Neural cell (in vitro differentiated cells): ENCODE results near the gene TOMM40. TPM values are rescaled to one million over a fixed set of nuclear protein-coding genes. Genes with fewer than 3 reads are reported as not detected.

Source experiments
- H2AFZ ChIP-seq: fragments of 200-600, 300-800 bp; sonication (generic), shearing (Covaris generic); 2 replicates; pipeline ENCODE4 v1.6.0; 2014; ENCODE audit warnings: low read depth, mild to moderate bottlenecking, antibody characterized with exemption, low read length, moderate library complexity
- H3F3A ChIP-seq: fragments of 200-600 bp; shearing (Covaris generic); 2 replicates; pipeline ENCODE4 v1.6.1; 2016; ENCODE audit warnings: mild to moderate bottlenecking, moderate library complexity, mixed read lengths, antibody characterized with exemption, low read length; ENCODE audit not compliant: insufficient read depth, poor library complexity, severe bottlenecking
- H3K27ac ChIP-seq: fragments of 200-600, 300-800 bp; sonication (generic), shearing (Covaris generic); 2 replicates; pipeline ENCODE4 v1.5.1; 2014; ENCODE audit warnings: mild to moderate bottlenecking, low read length, moderate library complexity
- H3K27me3 ChIP-seq: fragments of 300-800, 200-600 bp; sonication (generic), shearing (Covaris generic); 2 replicates; pipeline ENCODE4 v1.6.0; 2014; ENCODE audit warnings: mild to moderate bottlenecking, low read depth, low read length, moderate library complexity; ENCODE audit not compliant: insufficient read depth
- H3K36me3 ChIP-seq: fragments of 300-800, 200-600 bp; sonication (generic), shearing (Covaris generic); 2 replicates; pipeline ENCODE4 v1.5.1; 2014; ENCODE audit warnings: mild to moderate bottlenecking, antibody characterized with exemption, low read length, moderate library complexity; ENCODE audit not compliant: insufficient read depth
- H3K4me2 ChIP-seq: fragments of 300-800, 200-600 bp; sonication (generic), shearing (Covaris generic); 2 replicates; pipeline ENCODE4 v1.6.0; 2014; ENCODE audit warnings: mild to moderate bottlenecking, low read length
- H3K4me3 ChIP-seq: fragments of 300-800, 200-600 bp; sonication (generic), shearing (Covaris generic); 2 replicates; pipeline ENCODE4 v1.5.1; 2014; ENCODE audit warnings: mild to moderate bottlenecking, low read length, moderate library complexity
- H3K79me2 ChIP-seq: fragments of 200-600 bp; shearing (Covaris generic); replicated peaks from 2 replicates; pipeline ENCODE4 v1.6.0; 2014; ENCODE audit warnings: mild to moderate bottlenecking, low read length, moderate library complexity; ENCODE audit not compliant: insufficient read depth
- H3K9ac ChIP-seq: fragments of 300-800, 200-600 bp; sonication (generic), shearing (Covaris generic); 2 replicates; pipeline ENCODE4 v1.6.1; 2016; ENCODE audit warnings: mild to moderate bottlenecking, low read length, mixed read lengths
- H3K9me2 ChIP-seq: fragments of 200-600 bp; shearing (Covaris generic); 2 replicates; pipeline ENCODE4 v1.6.1; 2016; ENCODE audit warnings: mild to moderate bottlenecking, low read length, mixed read lengths; ENCODE audit not compliant: insufficient read depth
- H3K9me3 ChIP-seq: fragments of 200-600, 300-800 bp; sonication (generic), shearing (Covaris generic); 2 replicates; pipeline ENCODE4 v1.6.1; 2016; ENCODE audit warnings: mild to moderate bottlenecking, mixed run types, low read length, moderate library complexity, mixed read lengths
- H4K20me1 ChIP-seq: fragments of 200-600 bp; shearing (Covaris generic); 2 replicates; pipeline ENCODE4 v1.6.1; 2016; ENCODE audit warnings: mild to moderate bottlenecking, mixed run types; ENCODE audit not compliant: insufficient read depth
- CTCF ChIP-seq: fragments of 450-650 bp; IDR thresholded peaks from 2 replicates; pipeline ENCODE4 v1.5.1; 2014; ENCODE audit warnings: antibody characterized with exemption, mild to moderate bottlenecking, moderate library complexity; ENCODE audit not compliant: poor library complexity, severe bottlenecking
- EP300 ChIP-seq: fragments of 450-650 bp; conservative IDR thresholded peaks from 2 replicates; pipeline ENCODE4 v1.6.1; 2014; ENCODE audit warnings: antibody characterized with exemption, mild to moderate bottlenecking, moderate library complexity; ENCODE audit not compliant: poor library complexity, severe bottlenecking
- EZH2 ChIP-seq: fragments of 200-600, 300-800 bp; shearing (Covaris generic), sonication (generic); IDR thresholded peaks from 2 replicates; pipeline ENCODE4 v1.6.1; 2014; ENCODE audit warnings: antibody characterized with exemption, low read length, borderline replicate concordance, mild to moderate bottlenecking; ENCODE audit not compliant: insufficient read depth, poor library complexity, severe bottlenecking
- MXI1 ChIP-seq: fragments of 450-650 bp; conservative IDR thresholded peaks from 2 replicates; pipeline ENCODE4 v1.6.1; 2014; ENCODE audit warnings: antibody characterized with exemption, mild to moderate bottlenecking; ENCODE audit not compliant: poor library complexity, severe bottlenecking
- POLR2AphosphoS5 ChIP-seq: IDR thresholded peaks from 2 replicates; pipeline ENCODE4 v1.6.1; 2012
- RAD21 ChIP-seq: fragments of 450-650 bp; conservative IDR thresholded peaks from 2 replicates; pipeline ENCODE4 v1.6.1; 2014; ENCODE audit warnings: antibody characterized with exemption, mild to moderate bottlenecking, moderate library complexity
- REST ChIP-seq: IDR thresholded peaks from 2 replicates; pipeline ENCODE4 v1.6.1; 2012; ENCODE audit warnings: borderline replicate concordance
- SMC3 ChIP-seq: fragments of 450-650 bp; conservative IDR thresholded peaks from 2 replicates; pipeline ENCODE4 v1.6.1; 2014; ENCODE audit warnings: antibody characterized with exemption, mild to moderate bottlenecking, moderate library complexity; ENCODE audit not compliant: poor library complexity
- TAF1 ChIP-seq: IDR thresholded peaks from 2 replicates; pipeline ENCODE4 v1.6.1; 2012; ENCODE audit warnings: low read depth
- polyA plus RNA-seq: library from polyadenylated mRNA; depleted of rRNA; stranded (reverse); fragments of >200 nt; gene quantifications from 2 replicates; pipeline ENCODE4 v1.2.3, GENCODE V29; 2014

The TOMM40 gene
- polyA plus RNA-seq, 1 donor from 2014 or later: 48.4 TPM

- H3K36me3 ChIP-seq: no peaks in the 10 kb centered on the region
- H3K79me2 ChIP-seq: peaks cover 13% of the 10 kb centered on the region
Observed at GRCh38 chr19:44894946-44895345, 3.9 kb downstream of the TOMM40 start.

GRCh38 chr19:44897835-44898234 lies 6.8 kb downstream of the TOMM40 start:
- no peak overlapping the region for H3K27ac ChIP-seq
- no peaks in the 10 kb centered on the region for H3K9me3 ChIP-seq
- no peaks in the 10 kb centered on the region for H3K36me3 ChIP-seq
- H3K9ac ChIP-seq: no peak overlapping the region
- no peaks in the 10 kb centered on the region for H3K27me3 ChIP-seq
- no peaks in the 10 kb centered on the region for H3F3A ChIP-seq
- no peaks in the 10 kb centered on the region for H4K20me1 ChIP-seq
- H3K79me2 ChIP-seq: no peaks in the 10 kb centered on the region
- H3K9me2 ChIP-seq: no peaks in the 10 kb centered on the region
- H3K4me3 ChIP-seq: no peak overlapping the region
- no peak overlapping the region for H2AFZ ChIP-seq
- no peak overlapping the region for H3K4me2 ChIP-seq
- TF ChIP-seq REST (no peak), EZH2 (no peak), CTCF (no peak), POLR2AphosphoS5 (no peak), TAF1 (no peak), RAD21 (no peak), MXI1 (no peak)

More at GRCh38 chr19:44894946-44895345, 3.9 kb downstream of the TOMM40 start:
- H3K9me2 ChIP-seq: no peaks in the 10 kb centered on the region
- no peak overlapping the region for H3K4me2 ChIP-seq
- H4K20me1 ChIP-seq: no peaks in the 10 kb centered on the region
- H2AFZ ChIP-seq: no peak overlapping the region
- no peak for TF ChIP-seq RAD21
- no peak for TF ChIP-seq EZH2
- TF ChIP-seq CTCF: no peak
- TF ChIP-seq TAF1: no peak
- TF ChIP-seq REST: no peak
- no peak for TF ChIP-seq EP300
- no peak for TF ChIP-seq MXI1
- TF ChIP-seq POLR2AphosphoS5: no peak
- TF ChIP-seq SMC3: no peak
- H3K9me3 ChIP-seq: no peaks in the 10 kb centered on the region
- H3K27me3 ChIP-seq: no peaks in the 10 kb centered on the region
- H3F3A ChIP-seq: no peaks in the 10 kb centered on the region
- no peak overlapping the region for H3K9ac ChIP-seq
- H3K4me3 ChIP-seq: no peak overlapping the region
- no peak overlapping the region for H3K27ac ChIP-seq
